Natural killer cell (primary cell): ENCODE data around the gene FAM181B. TPM values are rescaled to one million over a fixed set of nuclear protein-coding genes. Genes with fewer than 3 reads are reported as not detected.

ENCODE experiments used
- ATAC-seq, 3 donors: fragments of 150-1000 bp in 2 of 3; fragments of 200-7000 bp in 1 of 3; cut with Tn5 transposase; 1 replicate in 1 of 3; 2 replicates in 2 of 3; pipeline ENCODE4 v1.10.0; 2021; ENCODE audit warnings: mild to moderate bottlenecking in 2 of 3, moderate library complexity in 2 of 3
- DNase-seq, 2 donors: peaks; one replicate each; pipeline versions ENCODE4 v3.0.0 to v3.0.0-alpha.2; 2013 to 2021; ENCODE audit warnings: mixed read lengths in 1 of 2
- H3K27ac ChIP-seq: one replicate; pipeline ENCODE4 v1.5.1; 2013; ENCODE audit warnings: mild to moderate bottlenecking, low read length
- H3K27me3 ChIP-seq: one replicate; pipeline ENCODE4 v1.6.1; 2013; ENCODE audit warnings: low read length; ENCODE audit not compliant: control insufficient read depth, insufficient read depth
- H3K36me3 ChIP-seq: one replicate; pipeline ENCODE4 v1.6.1; 2013; ENCODE audit warnings: low read length; ENCODE audit not compliant: control insufficient read depth, insufficient read depth
- H3K4me1 ChIP-seq: one replicate; pipeline ENCODE4 v1.6.1; 2013; ENCODE audit warnings: low read length; ENCODE audit not compliant: control insufficient read depth, insufficient read depth
- H3K4me3 ChIP-seq: one replicate; pipeline ENCODE4 v1.5.1; 2013; ENCODE audit warnings: low read length
- H3K9me3 ChIP-seq: one replicate; pipeline ENCODE4 v1.6.1; 2013; ENCODE audit warnings: low read length; ENCODE audit not compliant: control insufficient read depth, insufficient read depth
- H3K27ac Mint-ChIP-seq, 2 donors: one replicate each; pipeline ENCODE4 v1.8.0; 2022; ENCODE audit warnings: mild to moderate bottlenecking in 2 of 2, mixed read lengths in 2 of 2, moderate library complexity in 1 of 2
- H3K27me3 Mint-ChIP-seq, 2 donors: one replicate each; pipeline ENCODE4 v1.8.0; 2022; ENCODE audit warnings: low read depth in 2 of 2, mixed read lengths in 2 of 2
- H3K36me3 Mint-ChIP-seq: one replicate; pipeline ENCODE4 v1.8.0; 2022; ENCODE audit warnings: mixed read lengths
- H3K4me1 Mint-ChIP-seq, 2 donors: one replicate each; pipeline ENCODE4 v1.8.0; 2022; ENCODE audit warnings: mixed read lengths in 2 of 2
- H3K4me3 Mint-ChIP-seq: one replicate; pipeline ENCODE4 v1.8.0; 2022; ENCODE audit warnings: mild to moderate bottlenecking, moderate library complexity, mixed read lengths
- H3K9me3 Mint-ChIP-seq, 2 donors: one replicate each; pipeline ENCODE4 v1.8.0; 2022; ENCODE audit warnings: mixed read lengths in 2 of 2
- whole genome bisulfite sequencing: methylation state at CpG from one replicate; pipeline ENCODE4 v1.1.7; 2013; ENCODE audit warnings: missing lambda C conversion rate; ENCODE audit not compliant: insufficient coverage; 5-methylcytosine and 5-hydroxymethylcytosine counted together
- intact Hi-C: fragments of 100-400 bp; cut with micrococcal nuclease; formaldehyde crosslinking; loops from one replicate; pipeline ENCODE4 v1.14.2; 2022
- total RNA-seq, 4 donors: library from RNA; stranded (reverse); fragments of 120-200 nt in 1 of 4; gene quantifications; one replicate each; pipeline versions ENCODE4 v1.2.3 to v1.2.4, GENCODE V29; 2013 to 2022
- TF ChIP-seq, protein P1 (sequence below): fragments of 200-600 bp; IDR thresholded peaks from one replicate; pipeline ENCODE4 v1.8.0; 2022; ENCODE audit warnings: antibody characterized with exemption

FAM181B gene
- total RNA-seq, 3 donors from 2014 or later (not counting 1 experiment from before 2014, with no cell fraction given) = not detected

DNA sequence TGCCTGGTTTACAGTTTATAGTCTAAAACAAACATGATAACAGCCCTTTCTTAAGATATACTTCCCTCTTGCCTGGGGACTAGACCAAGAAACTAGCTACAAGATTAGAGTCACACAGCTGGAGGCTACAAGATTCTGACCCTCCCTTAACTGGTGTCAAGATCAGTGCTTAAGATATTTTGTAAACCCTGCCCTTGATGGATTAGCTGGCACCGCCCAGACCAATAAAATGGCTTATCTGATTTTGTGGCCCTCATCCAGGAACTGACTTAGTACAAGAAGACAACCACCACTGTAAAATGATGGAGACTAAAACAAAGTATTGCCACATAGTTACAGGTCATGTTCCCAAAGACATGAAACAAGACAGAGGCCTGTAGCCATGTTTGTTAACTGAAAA lies 53.4 kb downstream of the FAM181B start:
- Histone ChIP-seq H3K27me3 (no peaks in the 10 kb centered on the region), H3K4me3 (no peak overlapping the region), H3K9me3 (no peaks in the 10 kb centered on the region), H3K36me3 (no peaks in the 10 kb centered on the region), H3K27ac (no peak overlapping the region), H3K4me1 (no peaks in the 10 kb centered on the region)
- TF ChIP-seq, protein P1, sequence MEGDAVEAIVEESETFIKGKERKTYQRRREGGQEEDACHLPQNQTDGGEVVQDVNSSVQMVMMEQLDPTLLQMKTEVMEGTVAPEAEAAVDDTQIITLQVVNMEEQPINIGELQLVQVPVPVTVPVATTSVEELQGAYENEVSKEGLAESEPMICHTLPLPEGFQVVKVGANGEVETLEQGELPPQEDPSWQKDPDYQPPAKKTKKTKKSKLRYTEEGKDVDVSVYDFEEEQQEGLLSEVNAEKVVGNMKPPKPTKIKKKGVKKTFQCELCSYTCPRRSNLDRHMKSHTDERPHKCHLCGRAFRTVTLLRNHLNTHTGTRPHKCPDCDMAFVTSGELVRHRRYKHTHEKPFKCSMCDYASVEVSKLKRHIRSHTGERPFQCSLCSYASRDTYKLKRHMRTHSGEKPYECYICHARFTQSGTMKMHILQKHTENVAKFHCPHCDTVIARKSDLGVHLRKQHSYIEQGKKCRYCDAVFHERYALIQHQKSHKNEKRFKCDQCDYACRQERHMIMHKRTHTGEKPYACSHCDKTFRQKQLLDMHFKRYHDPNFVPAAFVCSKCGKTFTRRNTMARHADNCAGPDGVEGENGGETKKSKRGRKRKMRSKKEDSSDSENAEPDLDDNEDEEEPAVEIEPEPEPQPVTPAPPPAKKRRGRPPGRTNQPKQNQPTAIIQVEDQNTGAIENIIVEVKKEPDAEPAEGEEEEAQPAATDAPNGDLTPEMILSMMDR = no peak
- DNase-seq (no peak), ATAC-seq (no peak)
- H3K27ac Mint-ChIP-seq = no peak overlapping the region
- intact Hi-C loops = loop anchor here (5.0 kb wide), 1 partner anchor 572 kb away; no protein-coding TSS in a partner anchor
- H3K9me3 Mint-ChIP-seq = no peaks in the 10 kb centered on the region
- H3K4me1 Mint-ChIP-seq = peaks cover 0 to 6% of the 10 kb centered on the region in 2 donors
- peaks cover 5 to 11% of the 10 kb centered on the region in 2 donors for H3K27me3 Mint-ChIP-seq
- no peaks in the 10 kb centered on the region for H3K36me3 Mint-ChIP-seq
- 48% methylated on average over 1 of the region's 1 CpG for WGBS
- no peak overlapping the region for H3K4me3 Mint-ChIP-seq

Other genes starting within 250 kb of the FAM181B start
- 10 to 100 TPM; 28.1 to 30.0 (median 30.0) TPM for gene PRCP, start 166.6 kb upstream of the FAM181B start, total RNA-seq
- 1 to 10 TPM in 2 of 3 donors, under 1 TPM in 1; 0.89 to 2.4 (median 1.8) TPM for gene DDIAS, start 167.9 kb upstream of the FAM181B start, total RNA-seq